Endothelial cell (in vitro differentiated cells): ENCODE measurements around the gene MCHR1. TPM values are rescaled to one million over a fixed set of nuclear protein-coding genes. Genes with fewer than 3 reads are reported as not detected.
"Not testable (repeated sequence)": the region's sequence is repeated elsewhere in the genome, so short reads cannot be mapped to it uniquely, and the experiment has no call there.

Experiments used
- DNase-seq: peaks from one replicate; pipeline ENCODE4 v3.0.0; 2021; ENCODE audit warnings: low spot score
- H3K27ac Mint-ChIP-seq: one replicate; pipeline ENCODE4 v1.8.0; 2021; ENCODE audit warnings: mixed read lengths, inconsistent platforms; ENCODE audit not compliant: unreplicated experiment
- H3K27me3 Mint-ChIP-seq: one replicate; pipeline ENCODE4 v1.8.0; 2021; ENCODE audit warnings: mild to moderate bottlenecking, moderate library complexity, mixed read lengths, inconsistent platforms; ENCODE audit not compliant: unreplicated experiment
- H3K36me3 Mint-ChIP-seq: one replicate; pipeline ENCODE4 v1.8.0; 2021; ENCODE audit warnings: mild to moderate bottlenecking, low read depth, mixed read lengths, inconsistent platforms; ENCODE audit not compliant: unreplicated experiment
- H3K4me1 Mint-ChIP-seq: one replicate; pipeline ENCODE4 v1.8.0; 2021; ENCODE audit warnings: mild to moderate bottlenecking, mixed read lengths, inconsistent platforms; ENCODE audit not compliant: unreplicated experiment
- H3K4me3 Mint-ChIP-seq: one replicate; pipeline ENCODE4 v1.8.0; 2021; ENCODE audit warnings: mild to moderate bottlenecking, mixed read lengths, inconsistent platforms; ENCODE audit not compliant: unreplicated experiment
- H3K9me3 Mint-ChIP-seq: one replicate; pipeline ENCODE4 v1.8.0; 2021; ENCODE audit warnings: mixed read lengths, inconsistent platforms; ENCODE audit not compliant: unreplicated experiment
- CTCF ChIP-seq: fragments of 200-600 bp; sonication (generic); IDR thresholded peaks from one replicate; pipeline ENCODE4 v1.5.0; 2021; ENCODE audit warnings: antibody characterized with exemption; ENCODE audit not compliant: unreplicated experiment
- total RNA-seq: library from RNA; stranded (reverse); fragmentation: NEBNext Ultra II Directional; extraction: Animal tissue kit (Norgen Biotek cat#: 25700); gene quantifications from one replicate; pipeline ENCODE4 v1.2.1, GENCODE V29; 2021; ENCODE audit not compliant: unreplicated experiment

The MCHR1 gene
- total RNA-seq, 1 donor from 2014 or later, result 6.6 TPM

GRCh38 chr22:40651057-40651456 is 28.2 kb upstream of the MCHR1 start:
- Mint-ChIP-seq H3K36me3 (no peaks in the 10 kb centered on the region), H3K27ac (no peak overlapping the region), H3K27me3 (peaks cover 1% of the 10 kb centered on the region), H3K4me3 (no peak overlapping the region), H3K9me3 (no peaks in the 10 kb centered on the region), H3K4me1 (peaks cover 17% of the 10 kb centered on the region)
- DNase-seq, result no peak
- no peak for TF ChIP-seq CTCF

GRCh38 chr22:40651563-40652501 is 27.5 kb upstream of the MCHR1 start:
- H3K36me3 Mint-ChIP-seq, result no peaks in the 10 kb centered on the region
- no peak overlapping the region for H3K27ac Mint-ChIP-seq
- no peak overlapping the region for H3K4me3 Mint-ChIP-seq

GRCh38 chr22:40653361-40653760 is 25.9 kb upstream of the MCHR1 start:
- H3K4me3 Mint-ChIP-seq, result no peak overlapping the region
- no peaks in the 10 kb centered on the region for H3K9me3 Mint-ChIP-seq
- H3K4me1 Mint-ChIP-seq, result peaks cover 17% of the 10 kb centered on the region
- no peaks in the 10 kb centered on the region for H3K36me3 Mint-ChIP-seq
- TF ChIP-seq CTCF, result no peak
- H3K27ac Mint-ChIP-seq, result no peak overlapping the region
- DNase-seq, result no peak
- no peaks in the 10 kb centered on the region for H3K27me3 Mint-ChIP-seq

More at GRCh38 chr22:40651563-40652501, 27.5 kb upstream of the MCHR1 start:
- Mint-ChIP-seq H3K9me3 (no peaks in the 10 kb centered on the region), H3K27me3 (no peaks in the 10 kb centered on the region), H3K4me1 (peaks cover 17% of the 10 kb centered on the region)
- no peak for TF ChIP-seq CTCF
- DNase-seq, result no peak

- Mint-ChIP-seq H3K36me3 (peaks cover 3% of the 10 kb centered on the region), H3K9me3 (no peaks in the 10 kb centered on the region), H3K27me3 (no peaks in the 10 kb centered on the region), H3K27ac (no peak overlapping the region), H3K4me3 (no peak overlapping the region), H3K4me1 (peaks cover 14% of the 10 kb centered on the region)
- peak; percentile 25 for TF ChIP-seq CTCF
- peak; percentile 32 for DNase-seq
Observed at GRCh38 chr22:40654522-40655167, 24.6 kb upstream of the MCHR1 start.

- H3K36me3 Mint-ChIP-seq, DNase-seq, H3K4me3 Mint-ChIP-seq, H3K27me3 Mint-ChIP-seq, H3K9me3 Mint-ChIP-seq, H3K27ac Mint-ChIP-seq: not testable (repeated sequence)
- H3K4me1 Mint-ChIP-seq, result peaks cover 13% of the 10 kb centered on the region
Observed at GRCh38 chr22:40655941-40656340, 23.3 kb upstream of the MCHR1 start.

- not testable (repeated sequence) for DNase-seq, H3K36me3 Mint-ChIP-seq, H3K9me3 Mint-ChIP-seq, H3K4me3 Mint-ChIP-seq, H3K27me3 Mint-ChIP-seq, H3K4me1 Mint-ChIP-seq, H3K27ac Mint-ChIP-seq
Observed at GRCh38 chr22:40656651-40657050, 22.6 kb upstream of the MCHR1 start.
